Posterior vena cava (tissue), 2 donors: ENCODE data around the gene OR4C11. TPM values are rescaled to one million over a fixed set of nuclear protein-coding genes. Genes with fewer than 3 reads are reported as not detected.

ENCODE experiments used
- DNase-seq: peaks from one replicate; pipeline ENCODE4 v3.0.0-alpha.2; 2020; ENCODE audit warnings: low spot score
- intact Hi-C, 2 donors: fragments of 100-400 bp; cut with DNase I; formaldehyde crosslinking; loops; one replicate each; pipeline versions ENCODE4 v1.14.1 to v1.14.2; 2022 to 2023
- long read RNA-seq, 2 donors: library from polyadenylated mRNA; unstranded; transcript quantifications; one replicate each; pipeline ENCODE4 v2.0.0, GENCODE V29; 2020 to 2021
- total RNA-seq, 2 donors: library from RNA; stranded (reverse); fragmentation: NEBNext Ultra II Directional; extraction: Animal tissue kit (Norgen Biotek cat#: 25700); gene quantifications; one replicate each; pipeline ENCODE4 v1.2.1, GENCODE V29; 2021
- donor health status: DM: yes; HTN: yes; CAD: no.
- donor health status: DM: yes; HTN: yes; CAD: no.

OR4C11 gene, protein sequence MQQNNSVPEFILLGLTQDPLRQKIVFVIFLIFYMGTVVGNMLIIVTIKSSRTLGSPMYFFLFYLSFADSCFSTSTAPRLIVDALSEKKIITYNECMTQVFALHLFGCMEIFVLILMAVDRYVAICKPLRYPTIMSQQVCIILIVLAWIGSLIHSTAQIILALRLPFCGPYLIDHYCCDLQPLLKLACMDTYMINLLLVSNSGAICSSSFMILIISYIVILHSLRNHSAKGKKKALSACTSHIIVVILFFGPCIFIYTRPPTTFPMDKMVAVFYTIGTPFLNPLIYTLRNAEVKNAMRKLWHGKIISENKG
- not detected for total RNA-seq
- long read RNA-seq, donor 1: 0 reads
- long read RNA-seq, donor 2: 0 reads

DNA sequence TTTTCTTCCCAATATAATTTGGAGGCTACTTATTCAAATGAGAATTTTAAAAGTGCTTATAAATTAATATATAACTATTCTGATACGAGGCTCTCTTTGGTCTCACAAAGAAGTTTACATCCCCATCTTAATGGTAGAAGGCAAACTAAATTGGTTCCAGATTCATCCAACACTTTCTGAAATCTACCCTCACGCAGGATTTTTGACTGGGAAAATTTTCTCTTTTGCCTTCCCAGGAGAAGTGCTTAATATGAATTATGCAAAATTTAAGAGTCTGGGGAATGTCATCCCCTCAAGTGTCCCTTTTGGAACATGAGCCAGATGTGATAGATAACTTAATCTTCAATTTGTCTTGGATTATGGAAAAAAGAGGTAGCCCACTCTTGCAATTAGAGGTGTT, at the start of gene OR4C11:
OR4C11 (minus strand) TSS at position 101 of the 400 bp plus-strand sequence. CDS start 3,272 bp downstream, outside the sequence.
- DNase-seq: no peak
- intact Hi-C loops: no loop called here

DNA sequence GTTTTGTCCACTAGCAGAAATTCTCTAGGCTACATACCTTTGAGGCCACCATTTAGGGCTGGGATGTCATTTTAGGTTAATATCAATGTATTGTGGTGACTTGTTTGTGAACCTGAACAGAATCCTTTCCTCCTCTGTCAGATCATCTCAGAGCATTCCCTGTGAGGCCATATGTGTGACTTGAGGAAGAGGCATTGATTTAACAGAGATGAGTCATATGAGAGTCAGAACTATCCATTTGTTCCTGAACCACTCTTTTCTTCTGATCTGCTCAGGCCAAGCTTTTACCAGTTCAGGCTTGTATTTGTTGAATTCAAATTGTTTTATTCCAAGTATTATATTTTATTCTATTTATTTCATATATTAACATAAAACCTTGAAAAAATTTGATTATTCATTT, 47.7 kb upstream of the OR4C11 start:
- no peak for DNase-seq
- intact Hi-C loops: no loop called here

DNA sequence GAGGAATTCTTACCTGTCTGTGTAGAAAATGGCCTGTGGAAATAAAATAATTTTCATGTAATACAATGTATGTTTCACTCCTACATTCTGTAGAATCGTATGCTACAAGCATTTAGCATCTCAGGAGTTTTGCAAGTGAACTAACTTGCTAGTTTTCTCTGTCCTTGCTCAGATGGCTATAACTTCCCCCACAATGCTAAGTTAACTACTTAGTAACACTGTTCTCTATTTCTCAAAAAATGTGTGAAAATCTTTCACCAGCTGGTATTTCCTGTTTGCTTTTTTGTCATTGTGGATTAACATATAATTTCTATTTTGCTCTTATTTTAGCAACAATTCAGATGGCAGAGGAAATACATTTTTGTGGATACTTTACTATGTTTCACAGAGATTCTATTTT, 45.1 kb upstream of the OR4C11 start:
- DNase-seq: no peak
- intact Hi-C loops: no loop called here

DNA sequence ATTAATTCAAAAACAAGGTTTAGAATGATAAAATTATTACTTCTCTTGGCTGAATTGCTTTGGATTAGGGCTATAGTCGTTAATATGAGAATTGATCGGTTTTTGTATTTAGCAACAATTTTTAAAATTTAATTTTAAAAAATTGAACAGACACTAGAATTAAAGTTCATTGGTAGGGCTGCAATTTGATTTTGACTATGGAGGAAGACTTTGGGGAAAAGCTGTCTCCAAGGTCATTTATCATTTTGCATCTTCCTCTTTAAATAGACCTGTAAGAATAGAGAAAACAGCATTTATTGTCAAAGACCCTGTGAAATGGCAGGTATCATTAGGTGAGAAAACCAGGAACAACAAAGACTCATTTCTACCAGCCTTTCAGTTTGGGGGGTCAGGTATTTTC, 40.6 kb upstream of the OR4C11 start, which contains the start of gene OR4S2:
OR4S2 (plus strand) TSS at position 301 of the 400 bp plus-strand sequence. CDS start 2,577 bp downstream, outside the sequence.
- intact Hi-C loops: no loop called here
- no peak for DNase-seq

DNA sequence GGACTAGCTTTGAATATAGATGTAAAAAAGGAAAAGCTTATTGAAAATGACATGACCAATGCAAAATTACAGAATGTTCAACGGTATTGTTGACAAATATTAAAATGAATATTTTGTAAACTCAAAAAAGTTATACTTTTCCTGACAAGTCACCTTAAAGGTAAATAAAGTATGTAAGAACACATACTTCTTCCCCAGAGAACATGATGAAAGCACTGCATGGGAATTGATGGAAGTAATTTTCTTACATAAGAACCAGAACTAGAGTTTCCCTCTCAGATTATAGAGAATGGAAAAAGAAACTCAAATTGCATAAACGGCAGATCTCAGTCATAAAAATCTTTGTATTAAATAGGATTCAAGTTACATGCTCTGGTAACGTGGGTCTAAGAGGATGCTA, 27.4 kb upstream of the OR4C11 start, which contains the start of gene OR4P4:
OR4P4 (plus strand) TSS at position 301 of the 400 bp plus-strand sequence.
- intact Hi-C loops: no loop called here
- DNase-seq: no peak

DNA sequence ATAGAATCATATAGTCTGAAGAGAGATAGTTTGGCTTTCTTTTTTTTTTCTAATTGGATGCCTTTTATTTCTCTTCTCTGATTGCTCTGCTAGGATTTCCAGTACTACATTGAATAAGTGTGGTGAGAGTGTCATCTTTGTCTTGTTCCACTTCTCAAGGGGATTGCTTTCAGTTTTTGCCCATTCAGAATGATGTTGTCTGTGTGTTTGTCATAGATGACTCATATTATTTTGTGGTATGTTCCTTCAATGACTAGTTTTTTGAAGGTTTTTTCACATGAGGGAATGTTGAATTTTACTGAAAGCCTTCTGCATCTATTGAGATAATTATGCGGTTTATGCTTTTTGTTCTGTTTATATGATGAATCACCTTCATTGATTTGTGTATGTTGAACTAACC, 17.1 kb upstream of the OR4C11 start:
- DNase-seq: no peak
- intact Hi-C loops: no loop called here

DNA sequence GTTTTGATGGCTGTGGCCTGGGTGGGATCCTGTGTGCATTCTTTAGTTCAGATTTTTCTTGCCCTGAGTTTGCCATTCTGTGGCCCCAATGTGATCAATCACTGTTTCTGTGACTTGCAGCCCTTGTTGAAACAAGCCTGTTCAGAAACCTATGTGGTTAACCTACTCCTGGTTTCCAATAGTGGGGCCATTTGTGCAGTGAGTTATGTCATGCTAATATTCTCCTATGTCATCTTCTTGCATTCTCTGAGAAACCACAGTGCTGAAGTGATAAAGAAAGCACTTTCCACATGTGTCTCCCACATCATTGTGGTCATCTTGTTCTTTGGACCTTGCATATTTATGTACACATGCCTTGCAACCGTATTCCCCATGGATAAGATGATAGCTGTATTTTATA, 34.9 kb downstream of the OR4C11 start:
- intact Hi-C loops: no loop called here

DNA sequence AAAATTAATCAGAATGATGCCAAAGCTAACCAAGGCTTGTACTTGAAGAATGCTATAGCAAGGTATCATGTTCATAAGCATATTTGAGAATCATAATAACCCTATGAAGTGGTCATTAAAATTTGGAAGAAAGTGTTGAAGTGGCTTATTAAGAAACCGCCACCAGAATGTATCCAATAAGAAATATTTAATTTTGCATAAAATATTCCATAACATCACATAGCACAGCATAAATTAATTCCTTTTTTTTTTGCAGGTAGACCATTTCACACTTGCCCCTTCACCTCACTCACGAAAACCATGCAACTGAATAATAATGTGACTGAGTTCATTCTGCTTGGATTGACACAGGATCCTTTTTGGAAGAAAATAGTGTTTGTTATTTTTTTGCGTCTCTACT, 35.6 kb downstream of the OR4C11 start, which contains the start of gene OR4C16:
OR4C16 (plus strand) TSS at position 301 of the 400 bp plus-strand sequence; CDS start at position 301, 0 bp downstream.
- intact Hi-C loops: no loop called here
- DNase-seq: no peak

More for the DNA sequence above, 34.9 kb downstream of the OR4C11 start:
- no peak for DNase-seq

DNA sequence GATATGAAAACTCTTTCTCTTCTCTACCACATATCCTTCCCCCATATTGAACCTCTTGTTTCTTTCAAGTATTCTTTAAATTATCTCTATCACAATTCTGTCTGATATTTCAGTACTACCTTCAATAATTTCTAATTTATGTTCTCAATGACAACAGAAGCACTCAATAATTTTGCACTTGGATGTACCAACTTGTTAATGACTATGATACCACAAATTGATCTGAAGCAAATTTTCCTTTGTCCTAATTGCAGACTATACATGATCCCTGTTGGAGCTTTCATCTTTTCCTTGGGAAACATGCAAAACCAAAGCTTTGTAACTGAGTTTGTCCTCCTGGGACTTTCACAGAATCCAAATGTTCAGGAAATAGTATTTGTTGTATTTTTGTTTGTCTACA, 53.3 kb downstream of the OR4C11 start, which contains the start of gene OR4C15:
OR4C15 (plus strand) TSS at position 301 of the 400 bp plus-strand sequence; CDS start at position 301, 0 bp downstream.
- no peak for DNase-seq
- intact Hi-C loops: no loop called here

Other genes starting within 250 kb of the OR4C11 start
- gene OR4A15, start 239.7 kb downstream of the OR4C11 start, total RNA-seq: not detected
- not detected for gene OR4C15, start 53.2 kb downstream of the OR4C11 start, total RNA-seq
- gene OR4C16, start 35.5 kb downstream of the OR4C11 start, total RNA-seq: not detected
- not detected for gene OR4P4, start 27.5 kb upstream of the OR4C11 start, total RNA-seq
- gene OR4S2, start 40.7 kb upstream of the OR4C11 start, total RNA-seq: not detected
- gene OR4C6, start 54.6 kb upstream of the OR4C11 start, total RNA-seq: not detected
- gene OR5D13, start 165.8 kb upstream of the OR4C11 start, total RNA-seq: not detected
- not detected for gene OR5D14, start 187.9 kb upstream of the OR4C11 start, total RNA-seq
- not detected for gene OR5L1, start 203.7 kb upstream of the OR4C11 start, total RNA-seq
- not detected for gene OR5D18, start 212.0 kb upstream of the OR4C11 start, total RNA-seq
- gene OR5L2, start 219.6 kb upstream of the OR4C11 start, total RNA-seq: not detected
- not detected for gene OR5D16, start 231.1 kb upstream of the OR4C11 start, total RNA-seq